Ovary (tissue), 3 donors: Measurements from ENCODE around the gene HSPB1.

ENCODE experiments used
- CTCF ChIP-seq, 3 donors: fragments of 450-650 bp in 2 of 3; fragments of 200-600 bp in 1 of 3; IDR thresholded peaks; one replicate each; pipeline versions ENCODE4 v1.5.1 to v1.8.0; 2016 to 2022; ENCODE audit warnings: antibody characterized with exemption in 3 of 3, mild to moderate bottlenecking in 1 of 3
- EP300 ChIP-seq: sonication (generic); formaldehyde crosslinking; IDR thresholded peaks from one replicate; pipeline ENCODE4 v1.6.1; 2017; ENCODE audit warnings: antibody characterized with exemption
- POLR2A ChIP-seq: fragments of 450-650 bp; IDR thresholded peaks from one replicate; pipeline ENCODE4 v1.6.1; 2017; ENCODE audit warnings: antibody characterized with exemption, mild to moderate bottlenecking, moderate library complexity
- donor health status: DM: no; HTN: no; CAD: no.

GRCh38 chr7:76346778-76347177 is 44.3 kb downstream of the HSPB1 start:
- TF ChIP-seq CTCF (IDR thresholded peaks at IDR 0.05), result no peak
- no peak for TF ChIP-seq POLR2A
- TF ChIP-seq EP300, result no peak
